ENCODE results near the gene PPP2R3A.
"Not testable (repeated sequence)": the region's sequence is repeated elsewhere in the genome, so short reads cannot be mapped to it uniquely, and the experiment has no call there.

PPP2R3A gene

GRCh38 chr3:136134091-136134490 lies 168.6 kb downstream of the PPP2R3A start:
- Histone ChIP-seq H3K9ac (ENCODE audit: low read length in 2 of 2) (no peak overlapping the region), H3K4me1 (ENCODE audit: control insufficient read depth, insufficient read depth, low read length) (no peaks in the 10 kb centered on the region), H3K27ac (ENCODE audit: low read length) (no peak overlapping the region), H3K4me3 (ENCODE audit: low read length in 2 of 2) (no peak overlapping the region), H3K36me3 (ENCODE audit: control insufficient read depth in 2 of 2, insufficient read depth in 2 of 2, low read length in 2 of 2) (peaks cover 0 to 3% of the 10 kb centered on the region in 2 donors), H3K27me3 (ENCODE audit: control insufficient read depth in 1 of 2, insufficient read depth in 2 of 2, low read length in 2 of 2) (no peaks in the 10 kb centered on the region), H3K9me3 (ENCODE audit: control insufficient read depth in 2 of 2, low read length in 2 of 2) (no peaks in the 10 kb centered on the region)

- no peaks in the 10 kb centered on the region for H3K9me3 ChIP-seq (ENCODE audit: control insufficient read depth in 2 of 2, low read length in 2 of 2)
- H3K4me3 ChIP-seq (ENCODE audit: low read length in 2 of 2): no peak overlapping the region
- peaks cover 0 to 3% of the 10 kb centered on the region in 2 donors for H3K36me3 ChIP-seq (ENCODE audit: control insufficient read depth in 2 of 2, insufficient read depth in 2 of 2, low read length in 2 of 2)
- H3K27me3 ChIP-seq (ENCODE audit: control insufficient read depth in 1 of 2, insufficient read depth in 2 of 2, low read length in 2 of 2): no peaks in the 10 kb centered on the region
- no peaks in the 10 kb centered on the region for H3K4me1 ChIP-seq (ENCODE audit: control insufficient read depth, insufficient read depth, low read length)
- H3K27ac ChIP-seq (ENCODE audit: low read length): no peak overlapping the region
- H3K9ac ChIP-seq (ENCODE audit: low read length in 2 of 2): no peak overlapping the region
These were observed 169.7 kb downstream of the PPP2R3A start for GRCh38 chr3:136135039-136135802.

GRCh38 chr3:136136454-136136853 lies 170.9 kb downstream of the PPP2R3A start:
- H3K27me3 ChIP-seq (ENCODE audit: control insufficient read depth in 1 of 2, insufficient read depth in 2 of 2, low read length in 2 of 2): no peaks in the 10 kb centered on the region
- H3K4me1 ChIP-seq (ENCODE audit: control insufficient read depth, insufficient read depth, low read length): no peaks in the 10 kb centered on the region
- H3K36me3 ChIP-seq (ENCODE audit: control insufficient read depth in 2 of 2, insufficient read depth in 2 of 2, low read length in 2 of 2): peaks cover 0 to 3% of the 10 kb centered on the region in 2 donors
- H3K27ac ChIP-seq (ENCODE audit: low read length): no peak overlapping the region
- no peak overlapping the region for H3K9ac ChIP-seq (ENCODE audit: low read length in 2 of 2)
- H3K4me3 ChIP-seq (ENCODE audit: low read length in 2 of 2): no peak overlapping the region
- H3K9me3 ChIP-seq (ENCODE audit: control insufficient read depth in 2 of 2, low read length in 2 of 2): no peaks in the 10 kb centered on the region

- no peaks in the 10 kb centered on the region for H3K4me1 ChIP-seq (ENCODE audit: control insufficient read depth, insufficient read depth, low read length)
- H3K4me3 ChIP-seq (ENCODE audit: low read length in 2 of 2): no peak overlapping the region
- no peaks in the 10 kb centered on the region for H3K9me3 ChIP-seq (ENCODE audit: control insufficient read depth in 2 of 2, low read length in 2 of 2)
- H3K36me3 ChIP-seq (ENCODE audit: control insufficient read depth in 2 of 2, insufficient read depth in 2 of 2, low read length in 2 of 2): peaks cover 6 to 9% of the 10 kb centered on the region in 2 donors
- no peaks in the 10 kb centered on the region for H3K27me3 ChIP-seq (ENCODE audit: control insufficient read depth in 1 of 2, insufficient read depth in 2 of 2, low read length in 2 of 2)
- no peak overlapping the region for H3K9ac ChIP-seq (ENCODE audit: low read length in 2 of 2)
- H3K27ac ChIP-seq (ENCODE audit: low read length): no peak overlapping the region
These were observed 175.8 kb downstream of the PPP2R3A start for GRCh38 chr3:136141291-136141785.

GRCh38 chr3:136141891-136142290 lies 176.4 kb downstream of the PPP2R3A start:
- H3K27ac ChIP-seq (ENCODE audit: low read length): no peak overlapping the region
- no peaks in the 10 kb centered on the region for H3K9me3 ChIP-seq (ENCODE audit: control insufficient read depth in 2 of 2, low read length in 2 of 2)
- no peak overlapping the region for H3K9ac ChIP-seq (ENCODE audit: low read length in 2 of 2)
- no peak overlapping the region for H3K4me3 ChIP-seq (ENCODE audit: low read length in 2 of 2)
- peaks cover 6% of the 10 kb centered on the region in 2 donors for H3K36me3 ChIP-seq (ENCODE audit: control insufficient read depth in 2 of 2, insufficient read depth in 2 of 2, low read length in 2 of 2)
- no peaks in the 10 kb centered on the region for H3K4me1 ChIP-seq (ENCODE audit: control insufficient read depth, insufficient read depth, low read length)
- no peaks in the 10 kb centered on the region for H3K27me3 ChIP-seq (ENCODE audit: control insufficient read depth in 1 of 2, insufficient read depth in 2 of 2, low read length in 2 of 2)

DNA sequence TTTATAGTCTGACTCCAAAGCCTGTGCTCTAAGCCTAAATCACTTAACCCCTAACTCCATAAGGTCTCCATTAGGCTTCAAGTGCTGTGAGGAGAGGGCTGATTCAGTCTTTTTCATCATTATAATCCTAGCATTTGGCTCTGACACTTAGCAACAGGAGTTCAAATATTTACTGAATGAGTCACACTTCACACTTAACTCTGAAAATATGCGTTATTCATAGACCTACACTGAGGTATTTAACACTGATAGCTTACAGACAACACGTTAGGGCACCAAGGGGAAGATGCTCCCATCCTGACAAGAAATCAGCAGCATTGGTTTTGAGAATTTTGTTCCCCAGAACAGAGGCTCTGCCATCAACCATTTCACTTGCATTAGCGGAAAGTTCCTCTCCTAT lies 177.1 kb downstream of the PPP2R3A start:
- Histone ChIP-seq H3K9ac (ENCODE audit: low read length in 2 of 2) (no peak overlapping the region), H3K4me1 (ENCODE audit: control insufficient read depth, insufficient read depth, low read length) (no peaks in the 10 kb centered on the region), H3K4me3 (ENCODE audit: low read length in 2 of 2) (no peak overlapping the region), H3K27me3 (ENCODE audit: control insufficient read depth in 1 of 2, insufficient read depth in 2 of 2, low read length in 2 of 2) (no peaks in the 10 kb centered on the region), H3K36me3 (ENCODE audit: control insufficient read depth in 2 of 2, insufficient read depth in 2 of 2, low read length in 2 of 2) (peaks cover 6 to 9% of the 10 kb centered on the region in 2 donors), H3K9me3 (ENCODE audit: control insufficient read depth in 2 of 2, low read length in 2 of 2) (no peaks in the 10 kb centered on the region), H3K27ac (ENCODE audit: low read length) (no peak overlapping the region)

DNA sequence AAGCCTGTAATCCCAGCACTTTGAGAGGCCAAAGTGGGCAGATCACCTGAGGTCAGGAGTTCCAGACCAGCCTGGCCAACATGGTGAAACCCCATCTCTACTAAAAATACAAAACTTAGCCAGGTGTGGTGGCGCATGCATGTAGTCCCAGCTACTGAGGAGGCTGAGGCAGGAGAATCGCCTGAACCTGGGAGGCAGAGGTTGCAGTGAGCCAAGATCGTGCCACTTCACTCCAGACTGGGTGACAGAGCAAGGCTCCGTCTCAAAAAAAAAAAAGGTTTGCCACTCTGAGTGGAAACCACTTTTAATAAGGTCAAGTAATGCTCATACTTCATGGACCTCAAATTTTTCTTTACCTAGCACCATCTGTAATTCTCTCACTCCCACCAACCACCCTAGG lies 178.9 kb downstream of the PPP2R3A start:
- not testable (repeated sequence) for H3K36me3 ChIP-seq (ENCODE audit: control insufficient read depth in 2 of 2, insufficient read depth in 2 of 2, low read length in 2 of 2); H3K4me3 ChIP-seq (ENCODE audit: low read length in 2 of 2); H3K27ac ChIP-seq (ENCODE audit: low read length); H3K27me3 ChIP-seq (ENCODE audit: control insufficient read depth in 1 of 2, insufficient read depth in 2 of 2, low read length in 2 of 2); H3K9ac ChIP-seq (ENCODE audit: low read length in 2 of 2); H3K4me1 ChIP-seq (ENCODE audit: control insufficient read depth, insufficient read depth, low read length); H3K9me3 ChIP-seq (ENCODE audit: control insufficient read depth in 2 of 2, low read length in 2 of 2)

- Histone ChIP-seq H3K27me3 (ENCODE audit: control insufficient read depth in 1 of 2, insufficient read depth in 2 of 2, low read length in 2 of 2) (no peaks in the 10 kb centered on the region), H3K4me1 (ENCODE audit: control insufficient read depth, insufficient read depth, low read length) (peaks cover 4% of the 10 kb centered on the region), H3K4me3 (ENCODE audit: low read length in 2 of 2) (no peak overlapping the region), H3K9me3 (ENCODE audit: control insufficient read depth in 2 of 2, low read length in 2 of 2) (no peaks in the 10 kb centered on the region), H3K36me3 (ENCODE audit: control insufficient read depth in 2 of 2, insufficient read depth in 2 of 2, low read length in 2 of 2) (peaks cover 12 to 22% of the 10 kb centered on the region in 2 donors), H3K9ac (ENCODE audit: low read length in 2 of 2) (no peak overlapping the region), H3K27ac (ENCODE audit: low read length) (no peak overlapping the region)
These were observed 181.6 kb downstream of the PPP2R3A start for GRCh38 chr3:136146981-136147729.

DNA sequence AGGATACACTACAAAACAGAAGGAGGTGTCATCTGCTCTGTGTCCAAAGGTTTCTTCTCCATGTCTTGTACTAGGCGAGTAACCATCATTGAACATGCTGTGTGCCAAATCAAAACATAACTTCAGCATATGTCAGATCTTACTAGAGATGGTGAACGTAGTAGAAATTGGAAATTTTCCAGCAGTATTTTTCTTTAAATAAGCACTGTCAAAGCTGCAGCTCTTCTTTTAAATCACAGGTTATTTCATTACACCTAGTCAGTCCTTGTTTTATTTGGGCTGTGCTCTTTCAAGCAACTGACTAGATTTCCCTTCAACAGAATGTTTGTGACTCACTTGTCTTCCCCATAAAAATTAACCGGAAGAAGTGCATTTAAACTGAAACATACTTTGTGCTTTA lies 184.1 kb downstream of the PPP2R3A start:
- Histone ChIP-seq H3K27me3 (ENCODE audit: control insufficient read depth in 1 of 2, insufficient read depth in 2 of 2, low read length in 2 of 2) (no peaks in the 10 kb centered on the region), H3K9ac (ENCODE audit: low read length in 2 of 2) (no peak overlapping the region), H3K4me3 (ENCODE audit: low read length in 2 of 2) (no peak overlapping the region), H3K27ac (ENCODE audit: low read length) (no peak overlapping the region), H3K4me1 (ENCODE audit: control insufficient read depth, insufficient read depth, low read length) (peaks cover 4% of the 10 kb centered on the region), H3K9me3 (ENCODE audit: control insufficient read depth in 2 of 2, low read length in 2 of 2) (no peaks in the 10 kb centered on the region), H3K36me3 (ENCODE audit: control insufficient read depth in 2 of 2, insufficient read depth in 2 of 2, low read length in 2 of 2) (peaks cover 11 to 26% of the 10 kb centered on the region in 2 donors)

GRCh38 chr3:136151219-136151618 lies 185.7 kb downstream of the PPP2R3A start:
- Histone ChIP-seq H3K4me1 (ENCODE audit: control insufficient read depth, insufficient read depth, low read length) (peaks cover 4% of the 10 kb centered on the region), H3K27ac (ENCODE audit: low read length) (no peak overlapping the region), H3K9me3 (ENCODE audit: control insufficient read depth in 2 of 2, low read length in 2 of 2) (no peaks in the 10 kb centered on the region), H3K36me3 (ENCODE audit: control insufficient read depth in 2 of 2, insufficient read depth in 2 of 2, low read length in 2 of 2) (peaks cover 8 to 19% of the 10 kb centered on the region in 2 donors), H3K27me3 (ENCODE audit: control insufficient read depth in 1 of 2, insufficient read depth in 2 of 2, low read length in 2 of 2) (no peaks in the 10 kb centered on the region), H3K4me3 (ENCODE audit: low read length in 2 of 2) (no peak overlapping the region), H3K9ac (ENCODE audit: low read length in 2 of 2) (no peak overlapping the region)
